NOMO-1 (cell line): ENCODE measurements around the gene CDH4.

ENCODE experiments used
- DNase-seq, 2 experiments: peaks; one replicate each; lab custom pipeline; 2025; ENCODE audit not compliant: unreplicated experiment in 2 of 2; lab: John Stamatoyannopoulos, UW

The CDH4 gene

DNA sequence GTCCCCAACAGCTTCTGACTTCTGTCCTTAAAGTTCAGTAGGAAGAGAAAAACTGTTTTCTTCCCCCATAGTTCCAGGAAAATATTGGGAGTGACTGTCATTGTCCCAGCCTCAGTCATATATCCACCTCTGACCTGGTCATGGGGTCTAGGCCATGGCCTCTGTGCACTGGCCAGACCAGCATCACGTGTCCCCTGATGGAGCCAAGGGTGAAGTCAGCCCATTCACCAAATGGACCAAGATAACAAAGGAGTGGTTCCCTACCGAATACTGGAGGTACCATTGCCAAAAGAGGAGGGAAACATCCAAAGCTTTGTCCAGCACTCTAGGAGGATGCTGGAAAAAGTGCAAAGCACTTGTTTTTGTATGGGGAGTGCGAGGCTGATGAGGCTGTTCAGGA, 418.2 kb downstream of the CDH4 start:
- no peak for DNase-seq

- no peak for DNase-seq
Observed at GRCh38 chr20:61671559-61671958, 419.5 kb downstream of the CDH4 start.

GRCh38 chr20:61673152-61673847, 421.2 kb downstream of the CDH4 start:
- no peak for DNase-seq

- DNase-seq: no peak
Observed at GRCh38 chr20:61674121-61674520, 422.1 kb downstream of the CDH4 start.

- no peak for DNase-seq
Observed at GRCh38 chr20:61674688-61675087, 422.6 kb downstream of the CDH4 start.

GRCh38 chr20:61677928-61678327, 425.9 kb downstream of the CDH4 start:
- no peak for DNase-seq

GRCh38 chr20:61678437-61678836, 426.4 kb downstream of the CDH4 start:
- no peak for DNase-seq

GRCh38 chr20:61679473-61679872, 427.4 kb downstream of the CDH4 start:
- DNase-seq: no peak

- no peak for DNase-seq
Observed at GRCh38 chr20:61680096-61680495, 428.0 kb downstream of the CDH4 start.

DNA sequence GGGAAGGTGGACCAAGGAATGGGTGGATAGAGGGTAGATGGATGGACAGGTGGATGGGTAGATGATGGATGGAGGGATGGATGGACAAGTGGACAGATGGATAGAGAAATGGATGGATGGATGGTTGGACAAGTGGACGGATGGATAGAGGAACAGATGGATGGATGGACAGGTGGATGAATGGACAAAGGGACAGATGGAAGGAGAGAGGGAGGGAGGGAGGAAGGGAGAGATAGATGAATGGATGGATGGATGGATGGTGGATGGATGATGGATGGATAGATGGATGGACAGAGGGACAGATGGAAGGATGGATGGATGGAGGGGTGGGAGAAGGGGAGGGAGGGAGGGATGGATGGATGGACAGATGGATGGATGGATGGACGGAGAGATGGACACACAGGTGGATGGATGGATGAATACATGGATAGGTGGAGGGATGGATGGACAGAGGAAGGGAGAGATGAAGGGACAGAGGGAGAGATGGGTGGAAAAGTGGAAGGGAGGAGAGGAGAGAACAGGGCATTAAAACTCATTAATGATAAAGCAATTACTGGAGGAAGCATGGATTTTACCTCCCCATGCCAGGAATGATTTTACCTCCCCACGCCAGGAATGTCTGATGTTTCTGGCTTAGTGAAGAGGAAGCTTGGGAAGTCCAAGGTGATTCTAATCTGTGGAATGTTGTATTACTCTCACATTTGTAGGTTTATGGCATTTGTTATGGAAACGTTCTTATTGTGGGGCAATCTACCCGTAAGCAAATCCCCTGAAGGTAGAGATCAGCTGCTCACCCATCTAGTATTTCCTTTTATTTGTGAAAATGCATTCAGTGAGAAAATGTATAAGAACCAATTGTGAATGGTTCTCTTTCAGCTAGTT, 430.3 kb downstream of the CDH4 start:
- DNase-seq: no peak

GRCh38 chr20:61682996-61683681, 431.1 kb downstream of the CDH4 start:
- no peak for DNase-seq

GRCh38 chr20:61683721-61684120, 431.7 kb downstream of the CDH4 start:
- no peak for DNase-seq

- no peak for DNase-seq
Observed at GRCh38 chr20:61684136-61684535, 432.1 kb downstream of the CDH4 start.

- DNase-seq: no peak
Observed at GRCh38 chr20:61684583-61685235, 432.6 kb downstream of the CDH4 start.

GRCh38 chr20:61685462-61685861, 433.4 kb downstream of the CDH4 start:
- DNase-seq: no peak

DNA sequence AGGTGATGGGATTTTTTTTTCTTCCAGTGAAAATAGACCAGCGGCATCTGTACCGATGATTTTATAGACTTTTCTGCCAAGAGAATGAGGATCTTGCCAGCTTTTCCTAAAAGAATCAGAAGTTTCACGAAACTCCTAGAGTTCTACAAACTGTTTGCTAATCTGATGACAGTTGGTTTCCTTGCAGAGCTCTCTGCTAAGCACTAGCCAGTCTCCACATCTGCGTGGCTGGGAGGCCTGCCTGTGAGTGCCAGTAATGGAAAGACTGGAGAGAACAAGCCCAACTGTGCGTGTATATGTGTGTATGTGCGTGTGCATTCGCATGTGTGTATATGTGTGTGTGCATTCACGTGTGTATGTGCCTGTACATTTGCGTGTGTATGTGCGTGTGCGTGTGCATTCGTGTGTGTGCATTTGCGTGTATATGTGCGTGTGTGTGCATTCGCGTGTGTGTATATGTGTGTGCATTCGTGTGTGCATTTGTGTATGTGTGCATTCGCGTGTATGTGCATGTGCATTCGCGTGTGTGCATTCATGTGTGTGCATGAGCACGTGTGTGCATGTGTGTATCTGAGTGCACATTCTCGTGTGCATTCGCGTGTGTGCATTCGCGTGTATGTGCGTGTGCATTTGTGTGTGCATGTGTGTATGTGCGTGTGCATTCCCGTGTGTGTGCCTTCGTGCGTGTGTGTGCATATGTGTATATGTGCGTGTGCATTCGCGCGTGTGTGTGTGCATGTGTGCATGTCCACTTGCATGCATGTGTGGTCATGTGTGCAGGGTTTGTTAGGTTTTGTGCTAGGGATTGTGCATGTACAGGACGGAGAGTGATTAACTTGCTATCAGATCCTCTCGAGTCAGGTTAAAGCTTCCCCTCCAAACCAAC, 434.2 kb downstream of the CDH4 start:
- no peak for DNase-seq

GRCh38 chr20:61688411-61688810, 436.4 kb downstream of the CDH4 start:
- DNase-seq: no peak

DNA sequence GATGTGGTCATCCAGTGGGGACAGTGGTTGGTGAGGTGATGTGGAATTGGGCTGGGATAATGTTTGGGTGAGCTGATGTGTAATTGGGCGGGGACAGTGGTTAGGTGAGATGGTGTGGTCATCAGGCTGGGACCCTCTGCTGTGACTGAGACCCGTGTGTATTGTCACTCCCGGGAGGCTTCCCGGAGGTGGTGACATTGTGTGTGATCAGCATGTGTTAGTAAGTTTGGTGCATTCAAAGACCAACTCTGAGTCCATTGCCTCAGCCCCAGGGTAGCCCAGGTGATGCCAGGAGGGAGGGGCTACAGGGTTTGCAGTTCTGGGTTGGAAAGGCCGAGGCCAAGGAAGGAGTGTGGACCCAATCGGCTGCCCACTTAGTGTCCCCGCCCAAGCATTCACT, 438.1 kb downstream of the CDH4 start:
- DNase-seq: no peak

DNA sequence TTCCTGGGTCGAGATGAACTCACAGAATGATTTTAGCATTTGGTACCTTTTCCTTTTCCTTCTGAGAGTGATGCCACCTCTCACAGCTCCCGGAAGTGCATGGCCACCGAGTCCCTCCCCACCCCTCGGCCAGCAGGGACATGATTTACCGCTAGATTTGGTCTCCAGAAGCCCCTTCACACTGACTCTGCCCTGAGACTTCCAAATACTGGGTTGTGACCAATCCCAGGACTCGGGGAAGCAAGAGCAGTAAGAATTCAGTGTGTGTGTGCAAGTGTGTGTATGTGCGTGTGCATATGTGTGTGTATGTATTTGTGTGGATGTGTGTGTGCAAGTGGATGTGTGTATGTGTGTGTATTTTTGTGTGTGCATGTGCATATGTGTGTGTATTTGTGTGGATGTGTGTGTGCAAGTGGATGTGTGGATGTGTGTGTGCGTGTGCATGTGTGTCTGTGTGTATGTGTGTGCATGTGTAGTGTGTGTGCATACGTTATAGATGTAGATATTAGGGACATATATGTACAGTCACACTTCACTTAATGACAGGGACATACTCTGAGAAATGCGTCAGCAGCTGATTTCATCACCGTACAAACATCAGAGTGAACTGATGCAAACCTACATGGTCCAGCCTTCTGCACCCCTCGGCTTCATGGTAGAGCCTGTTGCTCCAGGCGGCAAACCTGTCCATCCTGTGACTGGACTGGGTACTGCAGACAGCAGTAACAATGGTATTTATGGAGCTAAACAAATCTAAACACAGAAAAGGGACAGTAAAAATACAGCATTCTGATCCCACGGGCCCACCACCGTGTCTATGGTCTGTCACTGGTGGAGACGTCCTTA, 439.2 kb downstream of the CDH4 start:
- DNase-seq: no peak
